GM18505 (cell line): ENCODE data around the gene GPS2.

Source experiments
- ATAC-seq: cut with Tn5 transposase; IDR thresholded peaks from one replicate; pipeline ENCODE4 v1.9.1; 2021; ENCODE audit not compliant: unreplicated experiment
- POLR2A ChIP-seq: IDR thresholded peaks from 4 replicates; pipeline ENCODE4 v1.6.1; 2011; ENCODE audit warnings: borderline replicate concordance; ENCODE audit not compliant: insufficient read depth, insufficient read length; ENCODE audit errors: extremely low read depth

GPS2 gene

GRCh38 chr17:7330638-7331015 is 15.5 kb upstream of the GPS2 start:
- TF ChIP-seq POLR2A: no peak
- ATAC-seq: no peak

- ATAC-seq: peak; percentile 33
- peak; percentile 45 for TF ChIP-seq POLR2A
Measured at GRCh38 chr17:7329997-7330637, 15.0 kb upstream of the GPS2 start.

- peak; percentile 83 for TF ChIP-seq POLR2A
- ATAC-seq: peak; percentile 60
Measured at GRCh38 chr17:7329374-7329996, 14.3 kb upstream of the GPS2 start.

- no peak for TF ChIP-seq POLR2A
- ATAC-seq: peak; percentile 1
Measured at GRCh38 chr17:7328840-7329373, 13.7 kb upstream of the GPS2 start, which contains the start of gene NEURL4. NEURL4 (minus strand) TSS chr17:7329335; CDS start chr17:7329312, 23 bp downstream.

GRCh38 chr17:7328009-7328408 is 12.8 kb upstream of the GPS2 start:
- no peak for ATAC-seq
- TF ChIP-seq POLR2A: no peak

GRCh38 chr17:7327501-7327900 is 12.3 kb upstream of the GPS2 start:
- no peak for ATAC-seq
- TF ChIP-seq POLR2A: no peak

GRCh38 chr17:7327056-7327455 is 11.9 kb upstream of the GPS2 start:
- no peak for TF ChIP-seq POLR2A
- ATAC-seq: no peak

- TF ChIP-seq POLR2A: no peak
Measured at GRCh38 chr17:7326186-7326585, 11.0 kb upstream of the GPS2 start.

GRCh38 chr17:7325031-7325528 is 9.9 kb upstream of the GPS2 start:
- no peak for TF ChIP-seq POLR2A
- no peak for ATAC-seq

More at GRCh38 chr17:7326186-7326585, 11.0 kb upstream of the GPS2 start:
- no peak for ATAC-seq

GRCh38 chr17:7324438-7324779 is 9.2 kb upstream of the GPS2 start:
- no peak for ATAC-seq
- TF ChIP-seq POLR2A: no peak

- no peak for TF ChIP-seq POLR2A
- ATAC-seq: no peak
Measured at GRCh38 chr17:7323731-7324437, 8.7 kb upstream of the GPS2 start.

- TF ChIP-seq POLR2A: no peak
- no peak for ATAC-seq
Measured at GRCh38 chr17:7322520-7323194, 7.5 kb upstream of the GPS2 start.

GRCh38 chr17:7321466-7321865 is 6.3 kb upstream of the GPS2 start:
- TF ChIP-seq POLR2A: no peak
- ATAC-seq: no peak

GRCh38 chr17:7318121-7318860 is 3.1 kb upstream of the GPS2 start:
- ATAC-seq: no peak
- no peak for TF ChIP-seq POLR2A
